Gastroesophageal sphincter (tissue), 3 donors: Measurements from ENCODE around the gene CTNNA3.

Experiments
- POLR2A ChIP-seq, 2 donors: fragments of 450-650 bp; IDR thresholded peaks; one replicate each; pipeline ENCODE4 v1.6.1; 2017; ENCODE audit warnings: antibody characterized with exemption in 2 of 2, mild to moderate bottlenecking in 2 of 2, moderate library complexity in 1 of 2
- TF ChIP-seq, protein P1 (sequence below), 4 experiments: fragments of 200-600 bp in 2 of 4; fragments of 450-650 bp in 2 of 4; sonication (generic) in 1 of 4; IDR thresholded peaks; one replicate each; pipeline ENCODE4 v1.5.1; 2017 to 2019; ENCODE audit warnings: antibody characterized with exemption in 4 of 4, mild to moderate bottlenecking in 2 of 4, moderate library complexity in 2 of 4

DNA sequence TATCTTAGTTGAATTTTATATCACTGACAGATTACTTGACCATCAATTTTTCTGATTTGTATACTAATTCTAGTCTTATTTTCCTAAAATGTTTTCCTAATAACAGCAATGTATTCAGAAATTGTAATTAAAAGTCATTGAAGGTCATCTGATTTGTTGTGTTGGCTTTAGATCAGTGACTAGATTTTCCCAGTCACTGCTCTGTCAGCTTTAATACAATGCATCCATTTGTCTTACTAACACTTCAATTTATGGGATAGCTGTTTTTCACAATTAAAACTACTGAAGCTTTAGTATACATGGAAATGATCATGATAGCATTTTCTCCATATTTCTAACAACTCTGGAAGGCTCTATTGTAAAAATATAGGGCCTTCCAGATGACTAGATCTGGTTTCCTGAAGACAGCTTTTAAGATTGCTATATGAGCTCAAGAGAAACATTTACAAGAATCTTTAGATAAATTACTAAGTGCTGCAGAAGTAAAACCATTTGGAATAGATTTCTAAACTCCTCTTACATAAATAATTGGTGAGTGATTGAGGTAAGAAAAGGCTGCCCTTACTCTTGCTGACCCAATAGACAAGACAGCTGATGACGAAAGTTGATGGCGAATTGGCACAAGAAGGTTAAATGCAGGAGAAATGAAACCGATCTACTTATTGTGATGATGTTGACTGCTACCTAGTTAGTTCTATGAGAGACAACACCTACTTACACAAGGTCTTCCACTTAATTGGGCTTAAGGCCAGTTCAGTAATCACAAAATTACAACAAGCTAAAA lies 696.0 kb downstream of the CTNNA3 start:
- no peak for TF ChIP-seq POLR2A (IDR thresholded peaks at IDR 0.05)
- TF ChIP-seq, protein P1, sequence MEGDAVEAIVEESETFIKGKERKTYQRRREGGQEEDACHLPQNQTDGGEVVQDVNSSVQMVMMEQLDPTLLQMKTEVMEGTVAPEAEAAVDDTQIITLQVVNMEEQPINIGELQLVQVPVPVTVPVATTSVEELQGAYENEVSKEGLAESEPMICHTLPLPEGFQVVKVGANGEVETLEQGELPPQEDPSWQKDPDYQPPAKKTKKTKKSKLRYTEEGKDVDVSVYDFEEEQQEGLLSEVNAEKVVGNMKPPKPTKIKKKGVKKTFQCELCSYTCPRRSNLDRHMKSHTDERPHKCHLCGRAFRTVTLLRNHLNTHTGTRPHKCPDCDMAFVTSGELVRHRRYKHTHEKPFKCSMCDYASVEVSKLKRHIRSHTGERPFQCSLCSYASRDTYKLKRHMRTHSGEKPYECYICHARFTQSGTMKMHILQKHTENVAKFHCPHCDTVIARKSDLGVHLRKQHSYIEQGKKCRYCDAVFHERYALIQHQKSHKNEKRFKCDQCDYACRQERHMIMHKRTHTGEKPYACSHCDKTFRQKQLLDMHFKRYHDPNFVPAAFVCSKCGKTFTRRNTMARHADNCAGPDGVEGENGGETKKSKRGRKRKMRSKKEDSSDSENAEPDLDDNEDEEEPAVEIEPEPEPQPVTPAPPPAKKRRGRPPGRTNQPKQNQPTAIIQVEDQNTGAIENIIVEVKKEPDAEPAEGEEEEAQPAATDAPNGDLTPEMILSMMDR (IDR thresholded peaks at IDR 0.05) = no peak
